Muscle of leg (tissue), 11 donors: ENCODE results near the gene PGPEP1. TPM values are rescaled to one million over a fixed set of nuclear protein-coding genes. Genes with fewer than 3 reads are reported as not detected.

ENCODE experiments used
- DNase-seq: peaks from one replicate; pipeline ENCODE4 v3.0.0; 2013
- H3K27ac ChIP-seq: one replicate; pipeline ENCODE4 v1.5.1; 2013; ENCODE audit warnings: mild to moderate bottlenecking, low read length, control low read depth
- H3K27me3 ChIP-seq: one replicate; pipeline ENCODE4 v1.6.1; 2013; ENCODE audit warnings: low read length; ENCODE audit not compliant: control insufficient read depth, insufficient read depth
- H3K36me3 ChIP-seq: one replicate; pipeline ENCODE4 v1.6.1; 2013; ENCODE audit warnings: low read length; ENCODE audit not compliant: control insufficient read depth, insufficient read depth
- H3K4me1 ChIP-seq: one replicate; pipeline ENCODE4 v1.6.1; 2013; ENCODE audit warnings: low read length; ENCODE audit not compliant: control insufficient read depth, insufficient read depth
- H3K4me3 ChIP-seq: one replicate; pipeline ENCODE4 v1.5.1; 2013; ENCODE audit warnings: low read length, control low read depth
- H3K9me3 ChIP-seq: replicated peaks from 2 replicates; pipeline ENCODE4 v1.6.1; 2013; ENCODE audit warnings: low read depth, low read length; ENCODE audit not compliant: control insufficient read depth
- WGBS: methylation state at CpG from one replicate; pipeline ENCODE4 v1.1.5; 2013; ENCODE audit warnings: missing lambda C conversion rate; ENCODE audit not compliant: insufficient coverage; 5-methylcytosine and 5-hydroxymethylcytosine counted together
- polyA plus RNA-seq, 8 donors: library from polyadenylated mRNA; unstranded; fragments of 120-200 nt; gene quantifications; one replicate each; pipeline versions ENCODE4 v1.2.1 to v1.2.3, GENCODE V29; 2013; ENCODE audit warnings: inconsistent platforms in 1 of 8, low replicate concordance in 1 of 8; ENCODE audit not compliant: insufficient read length in 8 of 8, insufficient read depth in 1 of 8
- total RNA-seq: library from RNA; stranded (reverse); fragments of 120-200 nt; gene quantifications from one replicate; pipeline ENCODE4 v1.2.4, GENCODE V29; 2013

The PGPEP1 gene
- total and polyA plus RNA-seq, 9 donors, result 7.7 to 14.9 (median 9.5) TPM

DNA sequence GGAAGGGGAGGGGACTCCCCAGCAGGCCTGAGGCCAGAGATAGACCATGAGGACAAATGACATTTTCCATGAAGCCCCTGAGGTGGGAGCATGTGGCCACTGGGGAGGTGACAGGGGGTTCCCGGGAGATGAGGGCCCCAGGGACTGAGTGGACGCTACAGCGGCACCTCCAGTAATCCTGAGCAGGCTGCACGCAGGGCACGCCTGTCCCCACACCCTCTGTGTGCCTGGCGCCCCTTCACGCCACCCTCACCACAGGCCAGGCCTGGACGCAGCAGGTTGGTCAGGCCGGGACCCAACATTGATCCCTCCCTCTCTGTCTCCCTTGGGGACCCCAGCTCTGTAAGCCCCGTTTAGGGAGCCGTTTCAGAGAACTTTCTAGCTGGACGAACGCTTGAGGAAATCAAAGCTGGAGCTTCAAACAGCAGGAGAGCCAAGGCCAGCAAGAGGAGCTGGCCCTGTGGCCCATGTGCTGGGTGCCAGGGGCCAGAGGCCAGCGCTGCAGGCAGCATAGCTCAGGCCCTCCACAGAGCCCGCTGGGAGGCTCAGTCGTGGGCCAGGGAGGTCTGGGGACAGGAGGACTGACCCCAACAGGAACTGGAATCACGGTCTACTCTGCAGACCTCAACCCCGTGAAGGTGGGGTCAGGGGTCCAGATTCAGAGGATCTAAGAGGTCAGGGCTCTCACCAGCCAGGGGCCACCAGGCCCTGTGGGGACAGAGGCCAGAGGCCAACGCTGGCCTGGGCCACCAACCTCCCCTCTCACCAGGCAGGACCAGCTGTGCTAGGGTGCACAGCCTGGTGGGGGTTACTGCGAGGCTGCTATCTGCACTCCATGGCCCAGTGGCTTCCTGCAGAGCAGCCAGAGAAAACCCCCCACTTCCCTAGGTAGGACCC, 32.1 kb upstream of the PGPEP1 start:
- Histone ChIP-seq H3K9me3 (no peaks in the 10 kb centered on the region), H3K27me3 (no peaks in the 10 kb centered on the region), H3K4me1 (peaks cover 50% of the 10 kb centered on the region), H3K4me3 (no peak overlapping the region), H3K27ac (no peak overlapping the region), H3K36me3 (peaks cover 73% of the 10 kb centered on the region)
- 82% methylated on average over 15 of the region's 20 CpGs for WGBS
- DNase-seq, result peak; percentile 7

DNA sequence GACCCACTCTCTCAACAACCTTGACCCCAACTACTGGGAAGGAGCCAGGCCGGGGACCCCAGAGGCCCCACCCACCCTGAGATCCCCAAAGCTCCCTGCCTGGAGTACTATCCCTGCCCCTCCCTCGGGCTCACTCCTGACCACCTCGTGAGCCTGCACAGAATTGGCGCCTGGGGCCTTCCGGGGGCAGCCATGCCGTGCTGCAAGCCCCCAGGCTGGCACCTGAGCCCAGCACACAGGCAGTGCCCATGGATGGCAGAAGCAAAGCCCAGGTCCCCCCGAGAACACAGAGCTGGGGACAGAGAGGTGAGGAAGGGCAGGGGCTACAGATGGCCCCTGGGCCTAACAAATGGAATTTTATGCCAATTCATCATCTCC, 31.5 kb upstream of the PGPEP1 start:
- WGBS, result 80% methylated on average over 2 of the region's 7 CpGs
- Histone ChIP-seq H3K4me3 (no peak overlapping the region), H3K27ac (no peak overlapping the region), H3K4me1 (peaks cover 44% of the 10 kb centered on the region), H3K9me3 (no peaks in the 10 kb centered on the region), H3K27me3 (no peaks in the 10 kb centered on the region), H3K36me3 (peaks cover 76% of the 10 kb centered on the region)
- no peak for DNase-seq

DNA sequence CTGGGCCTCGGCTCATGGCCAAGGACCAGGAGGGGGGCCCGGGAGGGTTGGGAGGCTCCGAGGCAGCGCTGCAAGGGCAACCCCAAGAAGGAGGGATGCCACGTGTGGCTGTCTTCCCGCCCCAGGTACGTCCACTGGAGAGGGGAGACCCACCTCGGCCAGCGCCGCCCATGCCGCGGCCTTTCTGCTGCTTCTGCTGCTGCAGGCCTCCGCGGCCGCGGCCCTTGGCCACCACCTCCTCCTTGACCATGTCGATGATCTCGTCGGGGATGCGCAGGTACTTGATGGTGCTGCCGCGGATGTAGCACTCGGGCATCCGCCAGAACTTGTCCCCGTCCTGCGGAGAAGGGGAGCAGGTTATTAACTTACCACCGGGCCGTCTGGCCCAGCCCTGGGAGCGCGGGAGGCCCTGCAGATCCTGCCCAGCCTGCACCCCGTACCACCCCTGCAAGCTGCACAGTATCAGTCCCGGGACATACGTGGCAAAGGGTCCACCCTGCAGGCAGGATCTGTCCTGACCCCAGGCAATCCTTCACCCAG, 30.8 kb upstream of the PGPEP1 start:
- H3K9me3 ChIP-seq, result no peaks in the 10 kb centered on the region
- H3K4me3 ChIP-seq, result no peak overlapping the region
- peak; percentile 1 for DNase-seq
- H3K36me3 ChIP-seq, result peaks cover 80% of the 10 kb centered on the region
- 85% methylated on average over 26 of the region's 33 CpGs for WGBS
- peaks cover 37% of the 10 kb centered on the region for H3K4me1 ChIP-seq
- H3K27ac ChIP-seq, result no peak overlapping the region
- no peaks in the 10 kb centered on the region for H3K27me3 ChIP-seq

DNA sequence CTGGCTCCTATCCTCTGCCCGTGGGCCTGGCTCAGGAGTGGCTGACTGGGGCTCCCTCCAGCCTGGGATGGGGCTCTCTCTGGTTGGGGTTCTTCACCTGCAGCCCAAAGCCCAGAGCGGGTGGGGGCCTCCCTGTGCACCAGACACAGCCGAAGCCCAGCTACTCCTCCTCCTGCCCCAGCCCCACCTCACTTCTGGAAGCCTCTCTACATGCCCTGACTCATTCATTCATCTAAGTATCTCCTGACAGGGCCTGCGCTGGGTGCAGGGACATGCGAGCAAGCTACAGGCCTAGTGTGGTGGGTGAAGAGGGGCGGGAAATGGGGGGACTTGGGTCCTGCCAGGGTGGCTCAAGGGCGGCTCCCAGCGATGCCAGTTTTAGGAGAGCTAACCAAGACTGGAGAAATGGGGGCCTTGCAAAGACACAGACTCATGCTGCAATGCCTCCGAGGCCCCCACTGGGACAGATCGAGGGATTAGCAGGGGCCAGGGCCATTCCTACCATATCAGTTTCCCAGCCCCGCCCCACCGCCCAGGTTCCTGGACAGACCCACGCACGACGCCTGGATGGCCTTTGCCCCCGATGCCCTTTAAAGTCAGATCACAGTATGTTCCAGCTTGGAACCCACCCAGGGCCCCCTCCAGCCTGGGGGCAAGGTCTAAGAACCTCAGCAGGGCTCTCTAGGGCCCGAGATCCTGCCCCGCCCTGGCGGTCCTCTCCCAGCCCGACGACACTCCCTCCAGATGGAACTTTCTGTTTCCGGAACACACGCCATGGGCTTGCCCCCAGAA, 30.1 kb upstream of the PGPEP1 start:
- peaks cover 30% of the 10 kb centered on the region for H3K4me1 ChIP-seq
- WGBS, result 85% methylated on average over 22 of the region's 23 CpGs
- H3K4me3 ChIP-seq, result no peak overlapping the region
- no peak overlapping the region for H3K27ac ChIP-seq
- H3K27me3 ChIP-seq, result no peaks in the 10 kb centered on the region
- DNase-seq, result peak; percentile 2
- H3K9me3 ChIP-seq, result no peaks in the 10 kb centered on the region
- peaks cover 83% of the 10 kb centered on the region for H3K36me3 ChIP-seq

GRCh38 chr19:18310966-18311365, 29.4 kb upstream of the PGPEP1 start:
- Histone ChIP-seq H3K4me3 (no peak overlapping the region), H3K36me3 (peaks cover 85% of the 10 kb centered on the region), H3K27ac (peak overlapping the region; percentile 29), H3K4me1 (peaks cover 29% of the 10 kb centered on the region), H3K27me3 (no peaks in the 10 kb centered on the region), H3K9me3 (no peaks in the 10 kb centered on the region)
- WGBS, result 80% methylated on average over 12 of the region's 13 CpGs
- DNase-seq, result no peak

DNA sequence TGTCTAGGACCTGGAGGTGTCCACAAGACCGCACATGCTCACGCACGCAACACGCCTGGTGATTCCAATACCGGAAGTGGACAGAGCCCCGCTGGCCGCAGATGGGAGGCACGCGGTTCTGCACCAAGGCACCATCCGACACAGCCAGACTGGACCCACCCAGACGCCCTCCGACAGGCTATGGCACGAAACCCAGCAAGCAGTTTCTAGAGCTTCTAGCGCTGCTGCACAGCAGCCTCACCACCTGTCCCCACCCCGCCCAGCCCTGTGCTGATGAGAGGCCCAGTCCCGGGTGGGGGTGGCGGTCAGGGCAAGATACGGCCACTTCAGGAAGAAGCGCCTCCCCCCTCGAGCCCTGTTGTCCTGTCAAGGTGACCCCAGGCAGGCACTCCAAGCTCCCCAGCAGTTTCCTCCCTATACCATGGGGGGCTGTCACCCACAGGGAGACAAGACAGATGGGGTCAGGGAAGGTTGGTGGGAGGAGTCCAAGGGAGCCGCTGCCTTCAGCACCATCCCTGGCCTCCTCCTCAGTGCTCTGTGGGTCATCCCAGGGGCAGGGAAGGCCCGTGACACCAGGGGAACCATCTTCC, 28.8 kb upstream of the PGPEP1 start:
- Histone ChIP-seq H3K36me3 (peaks cover 78% of the 10 kb centered on the region), H3K4me3 (no peak overlapping the region), H3K9me3 (no peaks in the 10 kb centered on the region), H3K27me3 (no peaks in the 10 kb centered on the region), H3K27ac (peak overlapping the region; percentile 42), H3K4me1 (peaks cover 24% of the 10 kb centered on the region)
- WGBS, result 88% methylated on average over 15 of the region's 22 CpGs
- DNase-seq, result no peak

- DNase-seq, result no peak
- peaks cover 74% of the 10 kb centered on the region for H3K36me3 ChIP-seq
- WGBS, result 94% methylated on average over 10 of the region's 11 CpGs
- peak overlapping the region; percentile 42 for H3K27ac ChIP-seq
- H3K27me3 ChIP-seq, result no peaks in the 10 kb centered on the region
- no peaks in the 10 kb centered on the region for H3K9me3 ChIP-seq
- peaks cover 22% of the 10 kb centered on the region for H3K4me1 ChIP-seq
- H3K4me3 ChIP-seq, result no peak overlapping the region
These were observed 28.3 kb upstream of the PGPEP1 start for GRCh38 chr19:18312092-18312534.

GRCh38 chr19:18313398-18313797, 27.0 kb upstream of the PGPEP1 start:
- WGBS, result no CpG with 5 or more reads among the region's 3 CpGs
- peaks cover 62% of the 10 kb centered on the region for H3K36me3 ChIP-seq
- no peaks in the 10 kb centered on the region for H3K9me3 ChIP-seq
- no peak overlapping the region for H3K27ac ChIP-seq
- no peak overlapping the region for H3K4me3 ChIP-seq
- H3K27me3 ChIP-seq, result no peaks in the 10 kb centered on the region
- peaks cover 28% of the 10 kb centered on the region for H3K4me1 ChIP-seq
- DNase-seq, result no peak

DNA sequence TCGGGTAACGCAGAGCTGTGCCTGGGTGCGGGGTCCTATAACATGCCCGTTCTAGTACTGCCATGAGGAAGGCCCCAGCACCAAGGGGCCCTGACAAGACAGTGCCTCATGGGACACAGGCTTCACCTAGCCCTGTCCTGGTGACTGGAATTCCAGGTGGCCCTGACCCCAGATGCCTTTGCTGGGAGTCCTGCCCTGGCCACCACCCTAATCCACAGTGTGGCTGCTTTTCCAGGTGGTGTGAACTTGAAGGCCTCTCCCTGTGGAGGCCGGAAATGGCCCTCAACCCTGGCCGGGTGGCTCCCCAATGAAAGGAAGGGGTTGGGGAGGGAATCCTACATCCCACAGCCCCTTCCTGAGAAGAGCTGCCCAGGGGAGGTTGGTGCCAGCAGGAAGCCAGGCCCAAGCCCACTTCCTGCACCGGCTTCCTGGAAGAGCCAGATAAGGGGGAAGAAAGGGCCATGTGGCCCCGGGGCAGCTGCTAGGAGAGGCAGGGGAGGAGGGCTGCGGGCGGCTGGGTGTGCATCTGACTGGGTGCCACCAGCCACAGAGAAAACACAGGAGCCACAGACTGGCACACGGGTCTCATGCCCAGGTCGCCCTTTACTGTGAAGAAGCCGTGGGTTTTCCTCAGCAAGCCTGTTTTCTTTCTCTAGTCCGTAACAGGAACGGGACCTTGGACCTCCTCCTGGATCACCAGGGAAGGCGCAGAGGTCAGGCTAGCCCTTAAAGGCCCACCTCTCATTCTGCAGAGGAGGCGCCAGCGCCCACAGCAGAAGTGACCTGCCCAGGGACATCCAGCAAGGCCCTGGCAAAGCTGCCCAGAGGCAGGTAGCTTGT, 22.2 kb upstream of the PGPEP1 start:
- Histone ChIP-seq H3K9me3 (no peaks in the 10 kb centered on the region), H3K4me3 (no peak overlapping the region), H3K4me1 (peaks cover 37% of the 10 kb centered on the region), H3K27ac (peak overlapping the region; percentile 80), H3K27me3 (no peaks in the 10 kb centered on the region), H3K36me3 (peaks cover 14% of the 10 kb centered on the region)
- peak; percentile 60 for DNase-seq
- WGBS, result 80% methylated on average over 16 of the region's 18 CpGs
